HG03571 (cell line): ENCODE results near the gene PCDH15.

Experiments
- ATAC-seq: cut with Tn5 transposase; IDR thresholded peaks from one replicate; pipeline ENCODE4 v1.9.1; 2021; ENCODE audit not compliant: unreplicated experiment

PCDH15 gene

DNA sequence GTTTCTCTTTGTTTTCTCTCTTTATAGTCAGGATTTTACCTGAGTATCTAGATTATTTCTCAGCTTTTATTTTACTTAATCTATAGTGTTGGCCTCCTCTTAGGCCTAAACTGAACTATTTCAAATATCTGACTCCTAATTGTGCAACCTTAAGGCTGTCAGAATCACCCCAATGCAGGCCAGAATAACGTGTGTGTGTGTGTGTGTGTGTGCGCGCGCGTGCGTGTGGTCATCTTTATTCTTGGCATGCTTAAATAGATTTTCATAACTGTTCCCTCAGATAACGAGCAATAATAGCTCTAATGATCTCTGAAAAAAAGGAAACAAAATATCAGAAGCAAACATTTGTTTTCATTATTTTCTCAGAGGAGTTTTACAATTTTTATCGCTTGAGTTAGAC, 92.4 kb downstream of the PCDH15 start:
- ATAC-seq: no peak

DNA sequence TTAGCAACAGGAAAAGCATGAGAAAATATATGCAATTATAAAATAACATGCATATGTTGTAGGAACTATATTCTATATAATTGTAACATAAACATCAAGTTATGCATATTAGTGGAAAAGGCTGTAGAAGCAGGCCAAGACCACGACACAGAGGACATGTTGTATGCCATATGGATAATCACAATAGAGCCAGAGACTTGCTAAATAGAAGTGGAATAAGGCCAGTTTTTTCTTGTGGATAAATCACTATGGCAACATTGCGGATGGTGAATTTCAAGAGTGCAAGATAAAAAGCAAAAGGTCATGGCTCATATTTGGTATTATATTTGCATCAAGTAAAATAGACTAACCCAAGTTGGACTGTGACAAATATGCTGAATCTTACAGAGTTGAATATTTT, 93.0 kb downstream of the PCDH15 start:
- no peak for ATAC-seq

- ATAC-seq: no peak
These were observed 98.2 kb downstream of the PCDH15 start for GRCh38 chr10:54702583-54703485.

GRCh38 chr10:54691331-54691730, 109.7 kb downstream of the PCDH15 start:
- no peak for ATAC-seq

DNA sequence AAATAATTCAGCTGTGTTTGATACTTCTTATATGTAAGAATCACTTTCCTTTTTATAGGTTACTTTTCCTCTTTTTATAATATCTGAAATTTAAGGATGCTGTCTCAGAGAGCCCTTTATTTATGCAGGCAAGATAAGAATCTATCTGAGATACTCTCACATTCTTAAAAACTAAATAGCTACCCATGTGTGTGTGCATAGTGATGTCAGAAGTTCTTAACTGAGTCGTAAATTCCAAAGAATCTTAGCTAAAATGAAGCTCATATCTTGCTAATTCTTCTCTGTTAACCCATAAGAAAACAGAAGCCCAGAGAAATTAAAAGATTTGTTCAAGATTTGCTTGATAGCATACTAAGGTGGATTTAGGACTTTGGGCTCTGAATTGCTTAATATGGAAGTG, 118.5 kb downstream of the PCDH15 start:
- no peak for ATAC-seq

- ATAC-seq: no peak
These were observed 119.9 kb downstream of the PCDH15 start for GRCh38 chr10:54681136-54681535.

GRCh38 chr10:54667136-54667535, 133.9 kb downstream of the PCDH15 start:
- ATAC-seq: no peak

- no peak for ATAC-seq
These were observed 134.8 kb downstream of the PCDH15 start for GRCh38 chr10:54666192-54666591.

- ATAC-seq: no peak
These were observed 135.9 kb downstream of the PCDH15 start for GRCh38 chr10:54665095-54665494.

GRCh38 chr10:54660397-54660796, 140.6 kb downstream of the PCDH15 start:
- no peak for ATAC-seq

GRCh38 chr10:54656643-54657042, 144.4 kb downstream of the PCDH15 start:
- no peak for ATAC-seq

GRCh38 chr10:54653518-54653917, 147.5 kb downstream of the PCDH15 start:
- ATAC-seq: no peak

DNA sequence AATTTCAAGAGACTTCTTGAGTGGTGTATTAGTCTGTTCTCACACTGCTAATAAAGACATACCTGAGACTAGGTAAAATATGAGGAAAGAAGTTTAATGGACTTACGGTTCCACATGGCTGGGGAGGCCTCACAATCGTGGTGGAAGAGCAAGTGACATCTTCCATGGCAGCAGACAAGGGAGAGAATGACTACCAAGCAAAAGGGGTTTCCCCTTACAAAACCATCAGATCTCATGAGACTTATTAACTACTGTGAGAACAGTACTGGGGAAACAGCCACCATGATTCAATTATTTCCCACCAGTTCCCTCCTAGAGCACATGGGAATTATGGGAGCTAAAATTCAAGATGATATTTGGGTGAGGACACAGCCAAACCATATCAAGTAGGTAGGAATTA, 150.5 kb downstream of the PCDH15 start:
- ATAC-seq: no peak

DNA sequence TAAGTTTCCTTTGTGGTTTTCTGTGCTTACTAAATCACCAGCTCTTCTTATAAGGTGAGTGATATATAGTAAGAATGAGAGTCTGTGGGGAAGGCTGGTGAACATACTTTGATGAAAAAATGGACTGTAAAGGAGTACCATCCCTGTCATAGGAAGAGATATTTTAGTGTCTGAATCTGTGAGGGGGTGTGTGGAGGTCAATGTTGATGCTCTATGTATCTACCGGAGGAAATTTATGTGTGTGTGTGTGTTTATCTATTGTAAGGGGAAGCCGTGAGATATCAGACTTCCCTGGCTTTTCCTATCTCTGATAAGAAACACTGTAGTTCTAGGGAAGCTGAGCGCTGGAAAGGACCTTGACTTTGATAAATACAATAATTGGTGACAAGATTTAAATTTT, 179.0 kb downstream of the PCDH15 start:
- no peak for ATAC-seq

- ATAC-seq: no peak
These were observed 180.7 kb downstream of the PCDH15 start for GRCh38 chr10:54620352-54620751.

DNA sequence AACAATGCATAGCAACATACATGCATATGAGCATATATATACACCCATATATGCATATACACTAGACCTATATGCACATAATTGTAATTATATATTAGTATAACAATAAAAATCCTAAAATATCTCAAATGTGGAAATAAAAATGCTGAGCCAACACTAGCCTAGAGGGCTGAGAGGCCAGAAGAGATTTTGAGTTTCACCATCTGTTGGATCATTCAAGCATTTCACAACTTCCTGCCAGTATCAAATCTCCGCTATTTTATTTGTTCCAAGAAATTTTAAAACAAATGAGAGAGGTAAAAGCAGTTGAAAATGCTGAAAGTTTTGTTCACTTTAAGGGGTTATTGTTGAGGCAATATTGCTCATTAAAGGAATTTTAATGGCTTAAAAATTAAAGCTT, 187.0 kb downstream of the PCDH15 start:
- no peak for ATAC-seq

DNA sequence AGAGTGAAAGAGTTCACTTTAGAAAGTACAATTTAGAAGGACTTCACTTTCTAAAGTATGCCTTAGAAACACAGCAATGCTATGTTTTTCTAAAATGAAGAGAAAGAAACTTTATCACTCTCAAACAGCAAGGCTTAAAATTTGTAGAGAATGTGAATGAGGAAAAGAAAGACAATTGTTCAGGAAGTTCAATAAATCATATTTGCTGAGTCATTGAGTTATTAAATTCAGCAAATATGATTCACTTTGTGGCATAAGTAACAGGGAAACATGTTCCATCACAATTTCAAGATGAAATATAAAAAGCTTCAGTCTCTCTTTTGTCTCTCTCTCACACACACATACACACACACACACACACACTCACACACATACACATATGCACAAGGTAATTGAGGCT, 187.9 kb downstream of the PCDH15 start:
- no peak for ATAC-seq

DNA sequence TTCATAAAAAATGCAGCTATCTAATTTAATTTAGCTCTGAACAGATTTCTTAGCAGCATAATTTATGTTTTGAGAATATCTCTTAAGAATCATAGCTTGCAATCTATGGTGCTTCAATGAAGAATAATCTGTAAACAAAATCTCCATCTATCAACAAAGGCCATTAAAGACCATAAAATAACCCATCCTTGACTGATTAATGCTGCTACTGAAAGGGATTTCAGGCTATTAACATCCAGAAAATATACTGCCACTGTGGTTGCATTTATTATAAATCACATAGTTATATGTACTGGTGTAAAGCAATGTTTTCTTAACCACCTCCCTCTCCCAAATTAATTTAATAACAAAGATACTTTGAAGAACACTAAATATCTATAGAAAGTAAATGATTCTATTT, 191.6 kb downstream of the PCDH15 start:
- ATAC-seq: no peak

- ATAC-seq: no peak
These were observed 193.0 kb downstream of the PCDH15 start for GRCh38 chr10:54607983-54608382.

GRCh38 chr10:54594289-54594688, 206.7 kb downstream of the PCDH15 start:
- no peak for ATAC-seq

DNA sequence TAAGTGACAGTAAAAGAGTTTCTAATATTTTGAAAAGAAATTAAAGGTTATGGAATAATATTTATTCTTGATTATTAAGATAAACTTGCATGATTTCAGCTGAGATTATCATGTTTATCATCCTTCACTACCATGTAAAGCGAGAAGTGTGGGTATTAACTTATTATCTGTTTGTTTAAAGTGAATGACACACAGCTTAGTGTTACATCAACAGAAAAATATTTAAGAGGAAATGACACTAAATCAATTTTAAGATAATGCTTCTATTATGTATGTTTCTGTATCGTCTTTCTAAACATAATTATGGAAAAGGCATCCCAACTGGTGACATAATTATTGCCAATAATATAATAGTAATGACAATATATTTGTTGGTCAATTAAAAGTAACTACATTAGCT, 213.1 kb downstream of the PCDH15 start:
- ATAC-seq: no peak

- no peak for ATAC-seq
These were observed 215.5 kb downstream of the PCDH15 start for GRCh38 chr10:54585572-54585971.

DNA sequence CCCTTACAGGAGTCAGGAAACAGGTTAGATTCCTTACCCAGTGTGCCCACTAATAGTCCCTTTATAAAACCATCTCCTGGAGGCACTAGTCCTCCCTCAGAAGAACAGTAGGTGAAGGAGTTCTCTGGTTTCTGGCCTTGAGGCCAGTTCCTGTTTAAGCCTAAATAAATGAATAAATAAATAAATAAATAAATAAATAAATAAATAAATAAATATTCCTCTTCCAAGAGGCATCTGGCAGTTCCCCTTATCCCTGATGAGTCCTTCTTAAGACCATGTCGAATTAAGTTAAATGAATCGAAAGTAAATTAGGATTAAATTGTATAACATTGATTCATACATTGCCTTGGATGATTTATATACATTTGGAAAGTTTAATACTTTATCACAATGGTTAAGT, 223.3 kb downstream of the PCDH15 start:
- ATAC-seq: no peak
